OCI-LY3 (cell line): ENCODE results near the gene CALU.

Experiments used
- EZH2phosphoT487 ChIP-seq: fragments of 200-600 bp; shearing (Covaris generic); IDR thresholded peaks from 2 replicates; pipeline ENCODE4 v1.6.1; 2018; ENCODE audit warnings: antibody characterized with exemption, mixed run types, low read depth
- TF ChIP-seq, protein P1 (sequence below): fragments of 200-600, 300-600 bp; sonication (generic); IDR thresholded peaks from 2 replicates; pipeline ENCODE4 v1.5.1; 2014; ENCODE audit warnings: antibody characterized with exemption, low read length, low read depth

- TF ChIP-seq EZH2phosphoT487 = no peak
- TF ChIP-seq, protein P1, sequence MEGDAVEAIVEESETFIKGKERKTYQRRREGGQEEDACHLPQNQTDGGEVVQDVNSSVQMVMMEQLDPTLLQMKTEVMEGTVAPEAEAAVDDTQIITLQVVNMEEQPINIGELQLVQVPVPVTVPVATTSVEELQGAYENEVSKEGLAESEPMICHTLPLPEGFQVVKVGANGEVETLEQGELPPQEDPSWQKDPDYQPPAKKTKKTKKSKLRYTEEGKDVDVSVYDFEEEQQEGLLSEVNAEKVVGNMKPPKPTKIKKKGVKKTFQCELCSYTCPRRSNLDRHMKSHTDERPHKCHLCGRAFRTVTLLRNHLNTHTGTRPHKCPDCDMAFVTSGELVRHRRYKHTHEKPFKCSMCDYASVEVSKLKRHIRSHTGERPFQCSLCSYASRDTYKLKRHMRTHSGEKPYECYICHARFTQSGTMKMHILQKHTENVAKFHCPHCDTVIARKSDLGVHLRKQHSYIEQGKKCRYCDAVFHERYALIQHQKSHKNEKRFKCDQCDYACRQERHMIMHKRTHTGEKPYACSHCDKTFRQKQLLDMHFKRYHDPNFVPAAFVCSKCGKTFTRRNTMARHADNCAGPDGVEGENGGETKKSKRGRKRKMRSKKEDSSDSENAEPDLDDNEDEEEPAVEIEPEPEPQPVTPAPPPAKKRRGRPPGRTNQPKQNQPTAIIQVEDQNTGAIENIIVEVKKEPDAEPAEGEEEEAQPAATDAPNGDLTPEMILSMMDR = no peak
These were observed 39.8 kb downstream of the CALU start for GRCh38 chr7:128778946-128779345.
